Measurements from ENCODE around the gene CTNNA3. TPM values are rescaled to one million over a fixed set of nuclear protein-coding genes. Genes with fewer than 3 reads are reported as not detected.

CTNNA3 gene
- total and polyA plus RNA-seq, 7 donors: 0.85 to 66.2 (median 28.1) TPM

DNA sequence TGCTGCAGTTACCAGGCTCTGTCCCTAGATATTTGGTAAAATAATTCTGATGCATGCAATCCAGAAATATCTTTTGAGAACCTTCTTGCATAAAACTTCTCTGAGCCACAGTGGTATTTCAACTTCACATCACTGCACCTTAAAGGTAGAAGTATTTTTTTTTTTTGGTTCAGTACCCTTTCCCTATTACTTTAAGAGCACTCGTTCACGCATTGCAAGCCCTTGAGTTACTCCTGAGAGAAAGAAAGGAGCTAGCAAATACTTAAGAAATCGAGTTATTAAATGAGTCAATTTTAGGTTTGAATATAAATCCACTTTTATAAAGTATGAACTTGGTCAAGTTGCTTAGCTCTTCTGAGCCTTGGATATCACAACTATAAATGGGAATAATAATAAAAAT lies 1377.2 kb downstream of the CTNNA3 start:
- no peak overlapping the region for H3K4me3 ChIP-seq
- DNase-seq (no peak), ATAC-seq (no peak)
- no peaks in the 10 kb centered on the region for H3K9me3 ChIP-seq
- peaks cover 25% of the 10 kb centered on the region for H3K4me1 ChIP-seq
- intact Hi-C loops (cut with DNase I): no loop called here
- no peaks in the 10 kb centered on the region for H3K27me3 ChIP-seq (ENCODE audit: insufficient read depth in 3 of 3, low read length in 2 of 3)
- no peaks in the 10 kb centered on the region for H3K36me3 ChIP-seq (ENCODE audit: insufficient read depth in 1 of 2, low read depth in 1 of 2)
- WGBS, 3 donors: 94 to 97% (median 97%) methylated on average over 3 of the region's 3 CpGs
- H3K27ac ChIP-seq: no peak overlapping the region
- no peak for TF ChIP-seq CTCF (IDR thresholded peaks at IDR 0.05)

DNA sequence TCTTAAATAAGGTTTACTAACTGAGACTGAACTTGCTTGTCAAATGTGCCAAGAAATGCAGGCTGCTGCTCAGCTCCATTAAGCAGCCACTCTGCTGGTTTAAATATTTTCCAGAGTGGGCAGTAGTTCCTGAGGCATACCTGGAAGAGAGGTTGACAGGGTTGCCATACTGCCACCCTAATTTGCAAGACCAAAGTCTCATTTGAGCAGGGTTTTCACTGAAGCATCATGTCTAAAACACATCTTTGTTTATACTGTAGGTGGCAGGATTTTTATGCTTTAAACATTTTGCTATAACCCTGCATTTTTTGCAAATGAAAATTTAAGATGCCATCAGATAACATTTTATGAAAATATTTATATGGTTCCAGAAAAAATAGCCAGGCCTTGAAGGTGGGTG lies 1388.2 kb downstream of the CTNNA3 start:
- Histone ChIP-seq H3K36me3 (ENCODE audit: insufficient read depth in 1 of 2, low read depth in 1 of 2) (no peaks in the 10 kb centered on the region), H3K4me1 (no peaks in the 10 kb centered on the region), H3K9me3 (no peaks in the 10 kb centered on the region), H3K4me3 (no peak overlapping the region), H3K27me3 (ENCODE audit: insufficient read depth in 3 of 3, low read length in 2 of 3) (no peaks in the 10 kb centered on the region), H3K27ac (no peak overlapping the region)
- ATAC-seq (no peak), DNase-seq (no peak)
- no peak for TF ChIP-seq CTCF (IDR thresholded peaks at IDR 0.05)
- intact Hi-C loops (cut with DNase I): no loop called here

DNA sequence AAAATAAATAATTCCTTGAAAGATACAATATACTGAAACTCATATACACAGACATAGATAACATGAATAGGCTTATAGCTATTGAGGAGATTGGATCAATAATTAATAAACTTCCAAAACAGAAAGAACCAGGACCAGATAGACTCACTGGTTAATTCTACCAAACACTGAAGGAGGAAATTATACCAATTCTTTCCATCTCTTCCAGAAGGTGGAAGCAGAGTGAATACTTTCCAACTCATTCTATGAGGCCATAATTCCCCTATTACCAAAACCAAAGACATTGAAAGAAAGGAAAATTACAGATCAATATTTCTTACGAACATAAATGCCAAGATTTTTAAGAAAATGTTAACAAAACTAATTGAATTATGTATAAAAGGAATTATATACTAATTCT lies 1394.9 kb downstream of the CTNNA3 start:
- no peak overlapping the region for H3K4me3 ChIP-seq
- WGBS, 3 donors: 86 to 91% (median 91%) methylated on average over 1 of the region's 1 CpG
- no peaks in the 10 kb centered on the region for H3K4me1 ChIP-seq
- no peak for TF ChIP-seq CTCF (IDR thresholded peaks at IDR 0.05)
- ATAC-seq (no peak), DNase-seq (no peak)
- intact Hi-C loops (cut with DNase I): no loop called here
- H3K27me3 ChIP-seq (ENCODE audit: insufficient read depth in 3 of 3, low read length in 2 of 3): no peaks in the 10 kb centered on the region
- H3K27ac ChIP-seq: no peak overlapping the region
- H3K36me3 ChIP-seq (ENCODE audit: insufficient read depth in 1 of 2, low read depth in 1 of 2): no peaks in the 10 kb centered on the region
- no peaks in the 10 kb centered on the region for H3K9me3 ChIP-seq

GRCh38 chr10:66295602-66296001 lies 1400.4 kb downstream of the CTNNA3 start:
- intact Hi-C loops (cut with DNase I): no loop called here
- H3K36me3 ChIP-seq (ENCODE audit: insufficient read depth in 1 of 2, low read depth in 1 of 2): no peaks in the 10 kb centered on the region
- no peaks in the 10 kb centered on the region for H3K27me3 ChIP-seq (ENCODE audit: insufficient read depth in 3 of 3, low read length in 2 of 3)
- no peak for TF ChIP-seq CTCF (IDR thresholded peaks at IDR 0.05)
- no peak overlapping the region for H3K4me3 ChIP-seq
- no peak for DNase-seq
- no peak overlapping the region for H3K27ac ChIP-seq
- H3K9me3 ChIP-seq: no peaks in the 10 kb centered on the region
- WGBS, 3 donors: 58 to 65% (median 64%) methylated on average over 3 of the region's 3 CpGs
- ATAC-seq: no peak
- no peaks in the 10 kb centered on the region for H3K4me1 ChIP-seq

DNA sequence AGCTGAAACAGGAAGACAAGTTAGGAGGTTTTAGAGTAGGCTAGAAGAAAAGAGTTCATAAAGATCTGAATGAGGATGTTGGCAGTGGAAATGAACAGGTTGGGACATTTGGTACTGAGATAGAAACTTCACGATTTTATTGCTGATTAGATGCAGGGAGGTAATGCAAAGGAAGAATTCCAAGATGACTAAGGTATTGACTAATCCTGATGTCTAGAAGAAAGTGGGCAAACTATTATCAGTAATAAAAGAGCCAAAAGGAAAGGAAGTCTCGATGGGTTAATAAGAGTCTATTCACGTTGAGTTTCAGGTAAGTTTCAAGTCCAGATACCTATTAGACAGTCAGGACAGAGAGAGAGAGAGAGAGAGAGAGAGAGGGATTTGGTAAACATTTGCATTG lies 1401.5 kb downstream of the CTNNA3 start:
- intact Hi-C loops (cut with DNase I): no loop called here
- Histone ChIP-seq H3K9me3 (no peaks in the 10 kb centered on the region), H3K27me3 (ENCODE audit: insufficient read depth in 3 of 3, low read length in 2 of 3) (no peaks in the 10 kb centered on the region), H3K4me3 (no peak overlapping the region), H3K4me1 (no peaks in the 10 kb centered on the region), H3K36me3 (ENCODE audit: insufficient read depth in 1 of 2, low read depth in 1 of 2) (no peaks in the 10 kb centered on the region), H3K27ac (no peak overlapping the region)
- ATAC-seq (no peak), DNase-seq (no peak)
- 81 to 89% (median 84%) methylated on average over 3 of the region's 3 CpGs for WGBS, 3 donors
- no peak for TF ChIP-seq CTCF (IDR thresholded peaks at IDR 0.05)

All from psoas muscle (tissue), 8 donors.